Right hindlimb (tissue), 1 donor: ENCODE measurements around the gene UNC13B.
"Not testable (repeated sequence)": the region's sequence is repeated elsewhere in the genome, so short reads cannot be mapped to it uniquely, and the experiment has no call there.

Experiments used
- DNase-seq: peaks from one replicate; pipeline ENCODE4 v3.0.0-alpha.2; 2018

The UNC13B gene

GRCh38 chr9:35395706-35396101, 233.9 kb downstream of the UNC13B start:
- DNase-seq = no peak

DNA sequence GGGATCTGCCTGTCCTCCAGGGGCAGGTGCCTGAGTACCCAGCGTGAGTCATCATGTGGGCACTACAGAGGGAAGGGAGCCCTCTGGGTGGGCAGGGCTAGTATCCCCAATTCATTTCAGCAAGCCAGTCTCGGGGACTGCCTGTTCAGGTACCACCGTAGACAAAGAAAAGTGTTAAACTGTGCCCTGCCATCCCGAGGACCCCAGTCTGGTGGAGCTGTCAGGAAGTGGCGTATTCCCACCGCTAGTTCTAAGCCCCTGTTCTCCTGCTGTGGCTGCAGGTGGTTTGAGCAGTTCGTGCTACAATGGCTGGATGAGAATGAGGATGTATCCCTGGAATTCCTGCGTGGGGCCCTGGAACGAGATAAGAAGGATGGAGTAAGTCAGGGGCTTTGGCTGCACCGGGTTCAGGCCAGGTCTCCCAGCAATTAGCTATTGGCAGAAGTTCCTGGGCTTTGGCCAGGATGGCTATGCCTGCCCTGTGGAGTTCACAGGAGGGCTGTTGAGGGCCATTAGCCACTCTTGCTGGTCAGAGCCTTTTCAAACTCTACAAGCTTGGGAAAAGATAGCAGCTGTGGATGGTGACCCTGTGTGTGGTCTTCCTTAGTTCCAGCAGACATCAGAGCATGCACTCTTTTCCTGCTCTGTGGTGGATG, 234.9 kb downstream of the UNC13B start:
- no peak for DNase-seq

DNA sequence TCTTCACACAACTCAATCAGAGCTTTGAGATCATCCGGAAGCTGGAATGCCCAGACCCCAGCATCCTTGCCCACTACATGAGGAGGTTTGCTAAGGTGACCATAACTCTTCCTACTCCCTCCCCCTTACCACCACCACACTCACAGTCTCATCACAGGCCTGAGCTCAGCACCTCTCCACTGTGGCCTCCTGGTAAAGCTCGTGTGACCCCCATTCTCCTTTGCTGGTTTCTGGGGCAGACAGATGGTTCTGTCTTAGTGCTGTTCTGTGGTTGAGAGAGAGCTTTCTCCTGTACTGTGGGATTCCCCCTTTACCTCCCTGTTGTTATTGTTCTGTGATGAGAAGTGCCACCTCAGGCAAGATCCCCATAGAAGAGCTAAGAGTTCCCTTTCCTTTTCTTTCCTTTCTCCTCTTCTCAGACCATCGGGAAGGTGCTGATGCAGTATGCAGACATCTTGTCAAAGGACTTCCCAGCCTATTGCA, 235.4 kb downstream of the UNC13B start:
- DNase-seq = no peak

- no peak for DNase-seq
These were observed 236.1 kb downstream of the UNC13B start for GRCh38 chr9:35397923-35398322.

- DNase-seq = no peak
These were observed 237.0 kb downstream of the UNC13B start for GRCh38 chr9:35398651-35399335.

DNA sequence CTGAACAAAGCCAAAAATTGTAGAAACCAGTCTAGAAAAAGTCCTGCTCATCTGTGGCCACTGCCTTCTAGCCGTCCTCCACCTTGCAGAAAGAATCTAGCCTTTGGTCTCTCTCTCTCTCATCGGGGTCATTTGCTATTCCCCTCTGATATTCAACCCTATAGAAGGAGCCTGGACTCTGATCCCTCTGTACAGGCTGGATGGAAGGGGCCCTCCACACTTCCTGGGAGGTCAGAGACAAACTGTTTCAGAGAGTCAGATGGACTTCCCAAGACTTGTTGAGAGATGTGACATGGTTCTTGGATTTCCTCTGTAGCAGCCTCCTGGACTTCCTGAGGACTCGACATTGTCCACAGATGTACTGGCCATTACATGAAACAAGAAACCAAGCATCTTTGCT, 243.1 kb downstream of the UNC13B start:
- DNase-seq = no peak

DNA sequence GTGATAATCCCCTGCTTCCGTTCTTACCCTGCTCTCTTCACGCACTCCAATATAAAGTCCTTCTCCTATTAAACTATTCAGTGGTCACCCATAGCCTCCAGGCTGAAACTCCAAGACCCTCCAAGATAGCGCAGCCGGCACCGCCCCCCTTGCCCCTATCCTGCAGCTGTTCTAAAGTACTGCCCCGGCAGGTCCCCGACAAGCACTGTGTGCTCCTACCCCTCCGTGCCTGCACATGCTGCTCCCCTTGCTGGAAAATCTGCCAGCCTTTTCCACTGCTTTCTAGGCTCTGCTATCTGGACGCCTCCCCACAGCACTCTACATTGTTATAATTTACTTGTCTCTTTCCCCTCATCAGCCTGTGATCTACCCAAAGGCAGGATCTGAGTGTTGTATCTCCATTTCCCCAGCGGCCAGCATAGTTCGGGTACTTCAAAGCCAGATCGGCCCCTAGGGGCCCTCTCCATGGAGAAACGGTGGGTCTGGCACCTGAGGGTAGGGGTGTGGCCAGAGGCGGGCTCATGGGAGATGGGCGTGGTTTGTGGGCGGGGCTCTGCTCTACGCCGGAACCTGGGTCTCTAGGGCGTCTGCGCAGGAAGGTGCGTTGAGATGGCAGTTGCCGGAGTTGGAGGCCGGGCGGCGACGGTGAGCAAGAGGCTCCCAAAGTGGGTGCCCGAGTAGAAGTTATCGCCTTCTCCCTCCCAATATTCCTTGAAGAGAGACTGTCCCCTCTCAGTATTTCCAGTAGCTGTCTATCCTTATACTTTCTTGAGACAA, 244.6 kb downstream of the UNC13B start:
- no peak for DNase-seq

- no peak for DNase-seq
These were observed 246.0 kb downstream of the UNC13B start for GRCh38 chr9:35407846-35408245.

- DNase-seq = not testable (repeated sequence)
These were observed 247.6 kb downstream of the UNC13B start for GRCh38 chr9:35409434-35409833.

DNA sequence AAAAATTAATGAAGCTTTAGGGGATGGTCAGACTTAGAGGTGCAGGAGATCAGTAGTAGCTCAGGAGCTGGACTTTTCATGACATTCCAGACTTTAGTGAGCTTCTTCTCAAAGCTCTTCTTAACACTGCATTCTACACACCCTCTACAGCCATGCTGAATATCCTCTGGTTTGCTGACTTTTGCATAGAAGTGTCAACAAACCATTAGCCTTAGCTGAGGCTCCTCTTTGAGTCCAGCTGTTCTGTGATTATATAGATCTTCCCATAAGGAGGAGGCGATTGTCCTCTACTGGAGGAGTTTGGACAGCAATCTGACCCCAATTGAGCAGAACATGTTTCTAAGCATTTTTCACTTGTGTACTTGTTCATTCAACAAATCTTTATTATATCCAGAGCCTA, 253.1 kb downstream of the UNC13B start:
- DNase-seq = no peak

DNA sequence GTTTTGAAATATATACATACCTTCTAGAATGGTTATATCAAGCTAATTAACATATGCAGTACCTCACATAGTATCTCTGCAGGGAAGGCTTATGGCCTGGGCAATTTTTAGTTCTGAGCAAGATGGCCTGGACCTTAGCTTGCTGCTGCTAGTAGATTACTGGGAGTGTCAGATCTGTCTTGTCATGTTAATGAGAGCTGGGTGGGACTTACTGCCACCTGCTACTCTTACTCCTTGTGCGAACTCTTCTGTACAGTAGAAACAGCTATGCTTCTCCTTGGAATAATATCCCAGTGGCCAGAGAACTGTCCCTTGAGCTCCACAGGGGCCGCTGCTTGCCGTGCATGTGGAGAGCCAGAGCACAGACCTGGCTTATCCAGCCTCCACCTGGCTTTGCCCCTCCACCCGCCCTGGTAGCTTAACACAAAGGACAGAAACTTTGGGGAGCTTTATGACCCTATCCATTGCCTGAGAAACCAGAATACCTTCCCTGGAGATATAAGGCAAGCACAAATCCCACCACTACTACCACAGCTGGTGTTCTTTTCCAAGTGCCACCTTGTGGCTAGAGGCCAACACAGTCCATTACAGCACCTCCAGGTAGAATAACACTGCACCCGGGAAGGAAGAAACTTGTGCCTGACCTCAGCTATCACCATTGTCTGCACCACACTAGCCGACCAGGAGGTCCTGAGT, 253.7 kb downstream of the UNC13B start:
- no peak for DNase-seq

DNA sequence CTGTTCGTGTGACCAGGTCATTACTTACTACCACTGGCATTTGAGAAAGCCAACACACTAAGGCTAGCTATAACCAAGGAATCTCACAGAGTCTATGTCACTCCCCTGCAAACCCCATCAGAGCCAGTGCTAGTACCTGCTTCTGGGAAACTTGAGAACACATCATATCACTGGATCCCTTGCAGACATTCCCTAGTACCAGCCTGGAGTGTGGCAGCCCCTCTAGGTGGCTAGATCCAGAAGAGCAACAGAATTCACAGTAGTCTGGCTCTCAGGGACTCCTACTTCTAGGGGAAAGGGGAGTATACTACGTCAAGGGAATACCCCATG, 254.3 kb downstream of the UNC13B start:
- no peak for DNase-seq

GRCh38 chr9:35422346-35422745, 260.5 kb downstream of the UNC13B start:
- DNase-seq = no peak

GRCh38 chr9:35422753-35423152, 260.9 kb downstream of the UNC13B start:
- no peak for DNase-seq

DNA sequence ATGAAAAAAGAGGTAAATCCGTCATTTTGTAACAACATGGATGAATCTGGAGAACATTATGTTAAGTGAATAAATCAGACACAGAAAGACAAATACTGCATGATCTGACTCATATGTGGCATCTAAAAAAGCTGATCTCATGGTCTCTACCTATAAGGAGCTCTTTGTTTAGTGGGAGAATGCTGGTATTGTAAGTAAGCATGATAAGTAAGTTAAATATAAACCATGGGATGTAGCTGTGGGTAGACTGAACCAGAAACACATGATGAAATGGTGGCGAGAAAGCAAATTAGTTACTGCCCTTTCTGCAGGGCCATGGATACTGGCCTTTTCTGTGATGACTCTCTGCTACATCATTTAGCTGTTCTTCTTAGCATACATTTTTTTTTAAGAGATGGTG, 261.7 kb downstream of the UNC13B start:
- DNase-seq = no peak

- DNase-seq = no peak
These were observed 262.8 kb downstream of the UNC13B start for GRCh38 chr9:35424356-35425352.

GRCh38 chr9:35426627-35427026, 264.8 kb downstream of the UNC13B start:
- no peak for DNase-seq

GRCh38 chr9:35431467-35431866, 269.7 kb downstream of the UNC13B start:
- DNase-seq = no peak

- no peak for DNase-seq
These were observed 270.3 kb downstream of the UNC13B start for GRCh38 chr9:35432076-35432475.

DNA sequence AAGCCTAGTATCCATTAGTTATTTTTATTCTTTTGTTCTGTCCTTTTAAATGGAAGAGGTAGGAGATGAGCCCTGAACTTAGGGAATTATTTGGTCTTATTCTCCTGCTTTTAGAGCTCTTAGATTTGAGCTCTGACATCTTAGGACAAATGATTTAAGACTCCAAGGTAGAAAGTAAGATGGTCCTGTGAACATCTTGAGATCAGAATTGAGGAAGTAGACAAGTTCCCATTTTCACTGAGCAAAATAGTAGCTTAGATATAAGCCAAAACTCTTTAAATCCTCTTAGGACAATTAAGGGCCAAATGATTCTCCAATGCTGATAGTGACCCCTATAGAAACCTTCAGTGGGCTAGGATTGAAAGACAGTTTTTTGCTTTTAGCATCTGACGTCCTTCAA, 275.1 kb downstream of the UNC13B start:
- DNase-seq = no peak

DNA sequence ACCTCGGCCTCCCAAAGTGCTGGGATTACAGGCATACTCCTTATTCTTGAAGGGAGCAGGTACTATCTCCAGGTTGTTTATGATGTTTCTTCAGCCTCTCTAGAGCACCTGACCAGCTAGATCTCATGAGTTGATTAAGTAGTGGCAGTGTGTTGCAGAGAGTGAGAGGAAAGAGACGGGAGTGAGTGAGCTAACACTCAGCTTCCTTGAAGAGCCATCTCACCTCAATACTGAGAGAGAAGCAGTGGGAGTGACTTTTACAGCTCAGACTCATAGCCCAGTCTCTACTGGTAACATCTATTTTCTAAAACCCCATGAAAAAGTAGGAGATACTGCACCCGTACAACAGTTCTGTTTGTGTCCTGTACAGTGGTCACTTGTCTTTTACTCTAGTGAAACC, 284.2 kb downstream of the UNC13B start:
- no peak for DNase-seq

DNA sequence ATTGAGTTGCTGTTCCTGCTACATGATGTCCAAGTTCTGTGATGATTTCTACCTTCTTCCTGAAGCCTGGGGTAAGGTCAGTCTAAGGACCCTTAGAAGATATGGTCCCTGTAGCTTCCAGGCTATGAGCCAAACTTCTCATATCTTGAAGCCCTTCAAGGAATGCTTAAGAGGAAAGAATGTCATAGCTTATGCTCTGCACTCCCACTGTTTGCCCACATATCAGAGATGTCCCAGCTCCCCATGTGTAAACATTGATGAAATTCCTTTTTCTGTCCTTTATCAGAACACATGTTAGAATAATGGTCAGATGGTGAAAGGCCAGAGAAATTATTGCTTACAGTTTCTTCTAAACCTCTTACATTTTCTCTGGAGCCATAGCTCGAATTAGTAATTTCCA, 286.7 kb downstream of the UNC13B start:
- DNase-seq = no peak
